Body of pancreas (tissue), 4 donors: ENCODE data around the gene KANK4. TPM values are rescaled to one million over a fixed set of nuclear protein-coding genes. Genes with fewer than 3 reads are reported as not detected.

Source experiments
- ATAC-seq: fragments of 150-250 bp; one replicate; pipeline ENCODE4 v1.9.1; 2016
- DNase-seq, 4 donors: peaks; one replicate each; pipeline ENCODE4 v3.0.0-alpha.2; 2019
- H3K27ac ChIP-seq, 4 donors: fragments of 200-600 bp; sonication (generic); 1 replicate in 3 of 4; 2 replicates in 1 of 4; pipeline versions ENCODE4 v1.5.1 to v1.6.1; 2016 to 2019; ENCODE audit warnings: mild to moderate bottlenecking in 1 of 4, mixed read lengths in 1 of 4, moderate library complexity in 1 of 4
- H3K27me3 ChIP-seq, 2 donors: fragments of 200-600 bp; sonication (generic); one replicate each; pipeline ENCODE4 v1.6.0; 2016; ENCODE audit warnings: mild to moderate bottlenecking in 1 of 2
- H3K36me3 ChIP-seq, 2 donors: fragments of 200-600 bp; sonication (generic); replicated peaks in 1 of 2; 2 replicates each; pipeline ENCODE4 v1.5.1; 2016; ENCODE audit warnings: low read depth in 2 of 2; ENCODE audit not compliant: insufficient read depth in 1 of 2
- H3K4me1 ChIP-seq: fragments of 200-600 bp; sonication (generic); one replicate; pipeline ENCODE4 v1.6.0; 2016
- H3K4me3 ChIP-seq, 2 donors: fragments of 200-600 bp; sonication (generic); 1 replicate in 1 of 2; 2 replicates in 1 of 2; pipeline ENCODE4 v1.5.1; 2016 to 2019
- H3K9me3 ChIP-seq, 3 donors: fragments of 200-600 bp; sonication (generic); 1 replicate in 2 of 3; 2 replicates in 1 of 3; pipeline ENCODE4 v1.5.1; 2016
- CTCF ChIP-seq, 7 experiments: fragments of 450-650 bp in 4 of 7; fragments of 200-600 bp in 3 of 7; sonication (generic) in 3 of 7; IDR thresholded peaks; one replicate each; pipeline ENCODE4 v1.5.1; 2016 to 2019; ENCODE audit warnings: antibody characterized with exemption in 7 of 7
- POLR2A ChIP-seq, 3 donors: fragments of 450-650 bp; IDR thresholded peaks; one replicate each; pipeline ENCODE4 v1.6.1; 2016; ENCODE audit warnings: antibody characterized with exemption in 3 of 3, mild to moderate bottlenecking in 2 of 3
- WGBS, 2 donors: methylation state at CpG; one replicate each; pipeline ENCODE4 v1.1.5; 2017; 5-methylcytosine and 5-hydroxymethylcytosine counted together
- intact Hi-C: fragments of 100-400 bp; cut with DNase I; formaldehyde crosslinking; loops from one replicate; pipeline ENCODE4 v1.15.1; 2023
- total RNA-seq, 2 donors: library from RNA; depleted of rRNA; stranded (reverse); fragments of >200 nt; gene quantifications; one replicate each; pipeline ENCODE4 v1.1.0, GENCODE V29; 2016

KANK4 gene
- total RNA-seq, 2 donors from 2014 or later, result 9.1 to 23.7 TPM

- peaks cover 21% of the 10 kb centered on the region for H3K4me1 ChIP-seq
- no peak overlapping the region for H3K4me3 ChIP-seq
- ATAC-seq (no peak), DNase-seq (no peak)
- H3K9me3 ChIP-seq, result no peaks in the 10 kb centered on the region
- H3K27ac ChIP-seq, result no peak overlapping the region
- intact Hi-C loops, result no loop called here
- no peaks in the 10 kb centered on the region for H3K27me3 ChIP-seq
- 90% methylated on average over 6 of the region's 6 CpGs for WGBS, 2 donors
- TF ChIP-seq CTCF (IDR thresholded peaks at IDR 0.05), result no peak
- no peak for TF ChIP-seq POLR2A (IDR thresholded peaks at IDR 0.05)
- H3K36me3 ChIP-seq, result no peaks in the 10 kb centered on the region
Observed at GRCh38 chr1:62357916-62358315, 38.7 kb upstream of the KANK4 start.

- Histone ChIP-seq H3K4me1 (peaks cover 5% of the 10 kb centered on the region), H3K36me3 (no peaks in the 10 kb centered on the region), H3K27me3 (no peaks in the 10 kb centered on the region), H3K4me3 (no peak overlapping the region), H3K27ac (no peak overlapping the region), H3K9me3 (no peaks in the 10 kb centered on the region)
- intact Hi-C loops, result no loop called here
- ATAC-seq (no peak), DNase-seq (no peak)
- 90 to 100% methylated on average over 1 of the region's 1 CpG for WGBS, 2 donors
- no peak for TF ChIP-seq CTCF (IDR thresholded peaks at IDR 0.05)
- no peak for TF ChIP-seq POLR2A (IDR thresholded peaks at IDR 0.05)
Observed at GRCh38 chr1:62356257-62356835, 37.1 kb upstream of the KANK4 start.

GRCh38 chr1:62355095-62355494, 35.9 kb upstream of the KANK4 start:
- intact Hi-C loops, result no loop called here
- no peak for ATAC-seq

DNA sequence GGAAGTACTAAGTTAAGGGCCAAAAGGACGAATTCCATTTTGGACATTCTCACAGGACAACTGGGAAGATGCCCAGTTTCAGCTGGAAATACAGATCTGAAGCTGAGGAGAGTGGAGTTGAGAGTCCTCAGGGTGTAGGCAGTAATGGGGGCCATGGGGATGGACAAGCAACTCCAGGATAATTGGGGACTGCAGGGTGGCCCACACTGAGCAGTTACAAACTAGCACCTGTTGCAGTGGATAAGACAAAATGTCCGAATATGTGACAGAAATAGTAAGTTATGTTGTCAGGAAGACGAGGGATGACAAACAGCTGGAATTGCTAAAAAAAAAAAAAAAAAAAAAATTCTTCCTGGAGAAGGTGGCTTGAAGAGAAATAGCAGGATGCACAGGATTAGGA, 34.6 kb upstream of the KANK4 start:
- DNase-seq (no peak), ATAC-seq (no peak)
- H3K4me1 ChIP-seq, result peaks cover 1% of the 10 kb centered on the region
- WGBS, 2 donors, result 72 to 75% methylated on average over 3 of the region's 3 CpGs
- no peak for TF ChIP-seq CTCF (IDR thresholded peaks at IDR 0.05)
- no peak for TF ChIP-seq POLR2A (IDR thresholded peaks at IDR 0.05)
- H3K27ac ChIP-seq, result no peak overlapping the region
- intact Hi-C loops, result no loop called here
- H3K9me3 ChIP-seq, result no peaks in the 10 kb centered on the region
- H3K4me3 ChIP-seq, result no peak overlapping the region
- H3K36me3 ChIP-seq, result no peaks in the 10 kb centered on the region
- no peaks in the 10 kb centered on the region for H3K27me3 ChIP-seq

More at GRCh38 chr1:62355095-62355494, 35.9 kb upstream of the KANK4 start:
- Histone ChIP-seq H3K27me3 (no peaks in the 10 kb centered on the region), H3K4me3 (no peak overlapping the region), H3K27ac (no peak overlapping the region), H3K4me1 (no peaks in the 10 kb centered on the region), H3K36me3 (no peaks in the 10 kb centered on the region), H3K9me3 (no peaks in the 10 kb centered on the region)
- DNase-seq, result no peak
- no peak for TF ChIP-seq CTCF (IDR thresholded peaks at IDR 0.05)
- TF ChIP-seq POLR2A (IDR thresholded peaks at IDR 0.05), result no peak
- 87 to 91% methylated on average over 8 of the region's 8 CpGs for WGBS, 2 donors

GRCh38 chr1:62352387-62352786, 33.2 kb upstream of the KANK4 start:
- TF ChIP-seq POLR2A (IDR thresholded peaks at IDR 0.05), result no peak
- no peak for TF ChIP-seq CTCF (IDR thresholded peaks at IDR 0.05)
- no peak overlapping the region for H3K4me3 ChIP-seq
- no peaks in the 10 kb centered on the region for H3K9me3 ChIP-seq
- H3K4me1 ChIP-seq, result peaks cover 6% of the 10 kb centered on the region
- ATAC-seq (no peak), DNase-seq (no peak)
- no peak overlapping the region for H3K27ac ChIP-seq
- intact Hi-C loops, result no loop called here
- no peaks in the 10 kb centered on the region for H3K36me3 ChIP-seq
- H3K27me3 ChIP-seq, result no peaks in the 10 kb centered on the region
- WGBS, 2 donors, result 81 to 85% methylated on average over 2 to 4 of the region's 4 CpGs
